ENCODE measurements around the gene FTCDNL1.

DNA sequence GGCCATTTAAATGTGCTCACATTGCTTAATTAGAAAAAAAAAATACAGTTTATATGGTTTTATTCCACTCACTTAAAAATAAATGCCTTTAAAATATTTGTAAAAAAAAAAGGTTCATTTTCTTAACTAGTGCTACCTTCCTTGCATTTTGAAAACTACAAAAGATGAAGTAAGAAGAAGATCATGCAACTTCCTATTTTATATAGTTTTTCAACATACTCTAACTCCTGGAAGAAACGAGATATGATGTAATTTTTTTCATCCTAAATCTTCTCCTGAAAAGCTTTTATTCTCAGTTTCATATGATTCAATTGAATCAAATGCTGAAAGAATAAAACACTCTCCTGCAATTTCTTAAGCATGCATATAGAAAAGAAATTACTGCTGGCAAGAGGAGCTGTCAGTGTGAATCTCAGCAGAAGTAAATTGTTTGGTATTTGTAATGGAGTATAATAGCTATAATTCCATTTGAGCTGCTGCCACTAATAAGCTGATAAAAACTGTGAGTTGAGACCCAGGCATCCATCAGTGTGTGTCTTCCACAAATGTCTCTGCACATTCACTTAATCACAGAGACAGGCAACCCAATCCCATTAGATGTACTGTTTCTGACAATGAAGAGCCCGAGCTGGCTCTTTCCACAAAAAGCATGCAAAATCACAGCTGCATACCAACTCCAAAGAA, 3.7 kb downstream of the FTCDNL1 start:
- TF ChIP-seq, protein P1, sequence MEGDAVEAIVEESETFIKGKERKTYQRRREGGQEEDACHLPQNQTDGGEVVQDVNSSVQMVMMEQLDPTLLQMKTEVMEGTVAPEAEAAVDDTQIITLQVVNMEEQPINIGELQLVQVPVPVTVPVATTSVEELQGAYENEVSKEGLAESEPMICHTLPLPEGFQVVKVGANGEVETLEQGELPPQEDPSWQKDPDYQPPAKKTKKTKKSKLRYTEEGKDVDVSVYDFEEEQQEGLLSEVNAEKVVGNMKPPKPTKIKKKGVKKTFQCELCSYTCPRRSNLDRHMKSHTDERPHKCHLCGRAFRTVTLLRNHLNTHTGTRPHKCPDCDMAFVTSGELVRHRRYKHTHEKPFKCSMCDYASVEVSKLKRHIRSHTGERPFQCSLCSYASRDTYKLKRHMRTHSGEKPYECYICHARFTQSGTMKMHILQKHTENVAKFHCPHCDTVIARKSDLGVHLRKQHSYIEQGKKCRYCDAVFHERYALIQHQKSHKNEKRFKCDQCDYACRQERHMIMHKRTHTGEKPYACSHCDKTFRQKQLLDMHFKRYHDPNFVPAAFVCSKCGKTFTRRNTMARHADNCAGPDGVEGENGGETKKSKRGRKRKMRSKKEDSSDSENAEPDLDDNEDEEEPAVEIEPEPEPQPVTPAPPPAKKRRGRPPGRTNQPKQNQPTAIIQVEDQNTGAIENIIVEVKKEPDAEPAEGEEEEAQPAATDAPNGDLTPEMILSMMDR (IDR thresholded peaks at IDR 0.05) = no peak
- TF ChIP-seq EZH2 (IDR thresholded peaks at IDR 0.05) = no peak

Measured in neural progenitor cell (in vitro differentiated cells).